Effector CD4-positive, alpha-beta T cell (primary cell): ENCODE results near the gene NSD2.

Experiments
- DNase-seq: peaks from one replicate; pipeline ENCODE4 v3.0.0-alpha.2; 2020

NSD2 gene

DNA sequence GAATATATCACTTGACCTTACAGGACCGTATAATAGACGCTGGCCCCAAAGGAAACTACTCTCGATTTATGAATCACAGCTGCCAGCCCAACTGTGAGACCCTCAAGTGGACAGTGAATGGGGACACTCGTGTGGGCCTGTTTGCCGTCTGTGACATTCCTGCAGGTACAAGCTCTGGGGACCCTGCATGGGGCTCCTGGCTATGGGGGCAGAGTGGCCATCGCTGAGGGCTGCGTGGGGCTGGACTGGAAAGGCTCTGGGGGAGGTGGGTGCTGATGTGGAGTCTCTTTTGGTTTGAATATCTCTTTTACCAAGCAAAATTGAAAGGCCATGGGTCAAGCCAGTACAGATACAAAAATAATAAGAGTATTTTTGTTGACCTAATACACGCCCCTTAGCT is 103.6 kb downstream of the NSD2 start:
- DNase-seq = no peak

DNA sequence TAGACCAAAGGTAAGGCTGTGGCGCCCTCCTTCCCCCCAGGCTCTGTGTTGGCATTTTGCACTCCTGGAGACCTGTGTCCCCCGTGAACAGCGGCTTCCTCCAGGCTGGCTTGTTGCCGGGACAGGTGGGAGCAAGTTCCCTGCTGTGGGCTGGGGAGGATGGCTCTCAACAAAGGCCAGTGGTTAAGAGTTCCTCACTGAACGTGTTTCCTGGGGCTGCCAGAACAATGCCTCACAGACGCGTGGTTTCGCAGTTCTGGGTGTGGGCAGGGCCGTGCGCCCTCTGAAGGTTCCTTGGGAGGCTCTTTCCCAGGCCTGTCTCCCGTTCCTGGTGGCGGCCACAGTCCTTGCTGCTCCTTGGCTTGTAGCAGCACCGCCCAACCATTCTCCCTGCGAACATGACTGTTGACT is 104.2 kb downstream of the NSD2 start:
- DNase-seq = no peak

DNA sequence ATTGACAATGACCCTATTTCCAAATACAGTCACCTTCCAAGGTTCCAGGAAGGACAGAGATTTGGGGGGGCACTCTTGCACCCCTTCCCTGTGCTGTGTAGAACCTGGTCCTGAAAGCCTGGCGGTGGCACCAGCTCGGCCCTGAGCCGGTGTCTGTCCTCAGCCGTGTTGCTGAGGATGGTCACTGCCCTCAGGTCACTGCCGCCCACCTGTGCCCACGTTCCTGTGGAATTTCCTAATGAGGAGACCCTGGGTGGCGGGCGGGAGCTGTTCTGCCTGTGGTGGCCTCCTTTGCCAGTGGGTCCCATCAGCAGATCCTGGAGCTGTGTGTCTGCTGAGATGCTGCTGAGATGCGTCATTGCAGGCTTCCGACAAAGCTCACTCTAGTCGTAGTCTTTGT is 104.7 kb downstream of the NSD2 start:
- DNase-seq = no peak

DNA sequence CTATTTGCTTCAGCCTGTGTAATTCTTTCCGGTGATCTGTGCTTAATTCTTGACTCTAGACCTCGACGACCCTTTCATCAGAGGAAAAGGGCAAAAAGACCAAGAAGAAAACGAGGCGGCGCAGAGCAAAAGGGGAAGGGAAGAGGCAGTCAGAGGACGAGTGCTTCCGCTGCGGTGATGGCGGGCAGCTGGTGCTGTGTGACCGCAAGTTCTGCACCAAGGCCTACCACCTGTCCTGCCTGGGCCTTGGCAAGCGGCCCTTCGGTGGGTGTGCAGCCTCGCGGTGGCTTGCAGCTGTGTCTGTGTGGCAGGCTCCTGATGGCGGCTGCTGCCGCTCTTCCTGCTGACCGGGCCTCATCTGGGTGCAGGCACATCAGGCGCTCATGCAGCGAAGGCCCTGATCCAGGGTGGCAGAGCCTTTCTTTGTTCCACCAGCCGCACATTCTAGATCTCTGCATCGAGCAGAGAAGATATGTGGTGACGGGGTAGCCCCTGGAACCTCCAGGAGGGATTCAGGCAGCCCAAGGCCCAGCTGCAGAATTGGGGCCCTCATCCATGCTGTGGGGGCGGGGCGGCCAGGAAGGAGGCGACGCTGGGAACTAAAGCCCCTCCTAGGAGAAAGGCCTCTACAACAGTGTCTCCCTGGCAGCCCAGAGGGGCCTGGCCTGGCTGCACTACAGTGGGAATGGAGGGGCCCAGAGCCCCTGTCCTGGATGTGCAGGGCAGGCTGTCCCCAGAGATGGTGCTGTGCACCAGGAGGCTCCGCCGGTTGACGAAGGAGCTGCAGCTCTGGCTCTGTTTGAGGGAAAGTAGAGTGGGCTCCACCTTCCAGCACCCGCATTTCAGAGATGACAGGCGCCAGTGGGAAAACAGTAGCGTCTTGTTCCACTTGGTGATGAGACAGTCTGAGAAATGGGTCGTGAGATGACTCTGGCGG is 105.5 kb downstream of the NSD2 start:
- no peak for DNase-seq

DNA sequence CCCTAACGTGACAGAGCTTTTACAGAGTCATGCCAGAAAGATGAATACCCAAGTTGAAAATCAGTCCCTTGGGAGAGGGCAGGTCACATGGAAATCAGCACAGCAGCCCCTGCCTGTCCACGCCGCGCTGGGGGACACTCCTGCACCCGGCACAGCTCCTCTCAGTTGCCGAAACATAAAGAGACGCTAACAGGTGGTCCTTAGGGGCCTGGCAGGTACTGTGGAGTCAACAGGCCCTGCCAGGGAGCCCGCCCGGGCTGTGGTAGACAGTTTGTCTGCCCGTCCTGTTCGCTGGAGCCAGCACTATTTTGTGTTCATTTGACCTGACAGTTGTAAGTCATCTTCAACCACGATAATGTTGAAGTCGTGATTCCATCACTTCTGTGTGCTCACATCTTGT is 107.0 kb downstream of the NSD2 start:
- DNase-seq = no peak

DNA sequence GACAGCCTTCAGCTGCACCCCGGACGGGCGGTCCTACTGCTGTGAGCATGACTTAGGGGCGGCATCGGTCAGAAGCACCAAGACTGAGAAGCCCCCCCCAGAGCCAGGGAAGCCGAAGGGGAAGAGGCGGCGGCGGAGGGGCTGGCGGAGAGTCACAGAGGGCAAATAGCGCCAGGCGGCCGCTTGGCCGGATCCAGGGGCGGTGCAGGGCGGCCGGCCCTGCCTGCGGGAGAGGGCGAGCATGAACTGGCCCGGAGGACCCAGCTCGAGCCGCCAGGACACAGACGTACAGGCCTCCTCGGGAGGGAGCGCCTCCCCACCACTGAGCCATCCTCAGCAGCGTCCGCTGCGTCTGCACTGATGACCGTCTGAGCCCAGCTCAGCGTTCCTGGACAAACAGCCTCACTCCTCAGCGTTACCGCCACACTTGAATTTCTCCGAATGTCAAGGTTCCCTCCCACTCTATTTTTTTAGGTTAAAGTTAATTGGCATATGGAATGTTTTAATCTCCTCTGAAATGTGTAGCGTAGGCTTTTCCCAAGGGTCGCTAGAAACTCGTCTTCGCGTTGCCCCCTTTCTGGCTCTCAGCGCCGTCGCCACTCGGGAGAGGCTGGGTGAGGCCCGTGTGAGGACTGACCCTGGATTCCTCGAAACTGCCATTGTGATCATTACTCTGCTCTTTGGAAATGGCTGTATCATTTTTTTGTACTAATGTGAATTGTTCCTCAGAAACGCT is 107.7 kb downstream of the NSD2 start:
- no peak for DNase-seq

DNA sequence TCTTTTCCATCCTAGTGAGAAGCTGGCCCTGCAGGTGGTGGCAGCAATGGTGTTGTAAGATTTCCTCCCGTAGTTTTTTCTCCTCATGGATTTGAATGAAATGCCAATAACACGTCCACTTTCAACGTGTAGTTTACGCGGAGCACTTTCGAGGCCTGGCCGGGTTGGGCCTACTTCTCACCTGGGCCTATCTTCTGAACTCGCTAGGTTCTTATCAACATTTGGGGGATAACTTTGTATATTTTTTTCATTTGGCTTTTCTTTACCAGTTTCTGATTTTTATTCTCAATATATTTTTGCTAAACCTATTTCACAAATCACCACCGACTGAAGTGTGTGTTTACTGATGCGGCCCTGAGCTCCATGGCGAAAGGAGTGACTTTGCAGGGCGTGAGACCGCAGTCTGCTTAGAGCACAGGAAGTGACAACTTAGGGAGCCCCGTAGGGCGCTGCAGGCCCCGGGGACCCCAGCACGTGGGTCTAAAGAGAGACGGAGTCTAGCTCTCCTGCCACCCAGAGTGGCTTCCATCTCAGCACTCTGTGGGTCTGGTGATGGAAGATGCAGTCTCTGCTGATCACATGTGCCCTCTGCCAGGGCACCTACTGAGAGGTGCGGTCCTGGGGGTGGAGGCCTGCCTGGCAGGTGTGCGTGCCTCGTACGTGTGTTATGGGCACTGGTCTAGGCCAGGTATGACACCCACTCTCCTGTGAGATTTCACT is 108.4 kb downstream of the NSD2 start:
- DNase-seq = no peak

DNA sequence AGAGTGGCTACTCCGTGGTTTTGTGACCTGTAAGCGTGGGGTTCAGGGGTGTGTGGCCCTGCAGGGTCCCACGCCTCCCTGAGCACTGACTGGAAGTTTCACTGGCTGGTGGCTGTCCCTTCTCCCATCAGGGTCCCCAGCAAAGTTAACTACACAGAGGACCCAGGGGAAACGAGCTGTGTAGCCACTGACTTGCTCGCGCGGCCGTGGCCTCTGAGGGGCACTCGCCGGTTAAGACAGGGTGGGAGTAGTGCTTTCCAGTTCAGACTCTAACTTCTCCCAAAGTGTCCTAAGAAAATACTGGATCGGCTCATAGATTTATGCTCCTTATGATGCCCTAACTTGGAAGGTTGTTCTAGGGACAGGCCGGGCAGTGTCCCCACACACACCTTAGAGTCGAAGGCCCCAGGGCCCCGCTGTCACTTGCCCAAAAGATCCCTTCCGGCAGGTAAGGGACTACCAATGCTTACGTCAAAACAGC is 109.4 kb downstream of the NSD2 start:
- DNase-seq = no peak

DNA sequence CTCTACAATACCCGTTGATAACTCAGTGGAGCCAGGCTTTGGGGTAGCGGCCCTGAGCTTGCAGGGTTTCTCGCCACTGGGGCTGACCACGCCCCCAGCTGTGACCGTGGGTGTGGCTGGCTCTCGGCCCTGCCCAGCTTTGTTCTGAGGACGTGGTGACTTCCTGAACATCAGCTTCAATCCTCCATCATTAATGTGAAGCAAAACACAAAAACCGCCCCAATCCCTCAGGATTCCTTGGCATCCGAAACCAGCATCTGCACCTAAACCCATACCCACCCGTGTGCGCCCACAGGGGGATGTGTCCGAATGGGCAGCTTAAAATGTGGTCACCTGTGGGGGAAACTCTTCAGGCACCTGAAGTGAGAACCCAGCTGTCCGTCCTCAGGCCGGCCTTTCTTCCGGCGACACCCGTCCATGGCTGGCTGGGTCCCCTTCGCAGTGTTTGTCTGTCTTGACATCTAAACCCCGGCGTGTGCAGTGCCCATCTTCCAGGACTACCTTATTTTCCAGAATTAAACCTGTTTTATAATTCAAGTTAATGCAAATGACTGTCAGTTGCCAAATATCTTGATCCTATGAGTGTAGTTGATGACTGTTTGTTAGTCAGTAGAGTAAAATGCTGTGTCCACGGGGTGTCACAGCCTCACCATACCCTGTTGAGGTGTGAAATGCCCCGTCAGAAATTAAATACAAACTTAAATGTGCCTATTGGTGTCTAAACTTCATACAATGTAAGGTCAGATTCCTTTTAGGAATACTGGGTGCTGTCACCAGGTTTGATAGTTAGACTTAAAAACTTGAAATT is 110.3 kb downstream of the NSD2 start:
- no peak for DNase-seq

DNA sequence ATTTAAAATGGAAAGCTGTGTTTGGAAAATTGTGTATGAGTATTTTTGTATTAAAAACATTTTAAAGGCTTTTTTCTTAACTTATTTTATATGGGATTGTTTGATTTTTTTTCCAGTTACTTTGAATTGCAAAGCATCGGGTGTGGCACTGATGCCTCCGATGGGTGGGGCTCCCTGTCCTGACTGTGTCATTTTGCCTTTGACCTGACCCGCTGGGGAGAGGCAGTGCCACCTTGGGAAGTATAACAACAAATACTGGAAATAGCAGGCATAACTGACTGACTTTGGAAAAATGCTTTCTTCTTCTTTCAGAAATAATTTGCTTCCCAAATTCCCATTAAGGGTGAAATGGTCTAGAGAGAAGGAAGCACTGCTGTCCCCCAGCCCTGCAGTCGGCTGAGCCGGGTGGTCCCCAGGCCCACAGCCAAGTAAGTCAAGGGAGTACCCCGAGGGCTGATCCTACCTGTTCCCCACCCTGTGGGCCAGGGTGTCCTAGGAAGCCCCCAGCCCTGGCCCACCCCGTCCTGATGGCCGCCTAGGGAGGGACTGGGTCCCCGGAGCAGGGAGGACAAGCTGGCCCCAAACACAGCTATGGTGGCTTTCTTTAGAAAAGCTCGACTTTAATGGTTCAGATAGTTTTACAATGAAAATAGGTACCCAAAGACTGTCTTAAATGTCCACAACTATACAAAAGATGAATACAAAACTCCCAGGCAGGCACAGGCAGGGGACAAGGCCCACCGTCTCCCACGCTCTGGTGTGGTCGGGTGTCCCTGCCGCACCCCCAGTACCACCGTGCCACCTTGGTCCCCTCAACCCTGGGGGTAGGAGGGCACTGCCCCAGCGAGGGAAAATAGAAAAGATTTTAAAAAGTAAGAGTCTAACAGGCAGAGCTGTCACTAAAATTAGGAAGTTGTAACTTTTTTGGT is 111.2 kb downstream of the NSD2 start:
- DNase-seq = no peak

DNA sequence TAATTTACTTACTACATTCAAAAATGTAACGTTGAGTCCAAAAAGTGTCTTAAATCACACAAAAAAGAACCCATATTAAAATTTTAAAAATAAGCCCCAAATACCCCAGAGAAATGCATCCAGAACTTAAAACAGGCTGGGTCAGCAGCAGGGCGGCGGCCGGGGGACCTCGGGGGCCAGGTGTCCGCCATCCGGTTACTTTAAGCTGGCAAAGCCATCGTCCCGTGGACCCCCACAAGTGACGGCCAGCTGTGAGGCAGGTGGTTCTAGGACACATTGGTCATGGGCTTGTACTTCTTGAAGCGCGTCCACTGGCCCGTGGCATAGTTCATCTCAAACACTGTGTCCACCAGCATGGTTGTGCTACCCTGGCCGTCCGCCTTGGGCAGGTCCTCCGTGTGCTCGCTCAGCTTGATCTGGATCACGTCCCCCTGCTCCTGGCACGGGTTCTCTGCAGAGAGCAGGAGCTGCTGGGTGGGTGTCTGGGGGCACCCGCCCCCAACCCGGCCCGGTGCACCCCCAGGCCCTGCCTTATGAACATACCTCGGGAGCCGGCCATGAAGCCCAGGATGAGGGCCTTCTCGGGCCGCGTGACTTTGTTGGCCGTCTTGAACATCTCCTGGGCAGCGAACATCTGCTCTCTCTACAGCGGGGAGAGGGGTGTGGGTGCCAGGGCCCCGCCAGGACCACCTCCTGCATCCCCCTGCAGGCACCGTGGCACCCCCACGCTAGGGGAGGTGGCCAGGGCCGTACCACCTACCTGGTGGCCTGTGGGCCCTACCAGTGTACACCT is 112.1 kb downstream of the NSD2 start:
- DNase-seq = no peak

DNA sequence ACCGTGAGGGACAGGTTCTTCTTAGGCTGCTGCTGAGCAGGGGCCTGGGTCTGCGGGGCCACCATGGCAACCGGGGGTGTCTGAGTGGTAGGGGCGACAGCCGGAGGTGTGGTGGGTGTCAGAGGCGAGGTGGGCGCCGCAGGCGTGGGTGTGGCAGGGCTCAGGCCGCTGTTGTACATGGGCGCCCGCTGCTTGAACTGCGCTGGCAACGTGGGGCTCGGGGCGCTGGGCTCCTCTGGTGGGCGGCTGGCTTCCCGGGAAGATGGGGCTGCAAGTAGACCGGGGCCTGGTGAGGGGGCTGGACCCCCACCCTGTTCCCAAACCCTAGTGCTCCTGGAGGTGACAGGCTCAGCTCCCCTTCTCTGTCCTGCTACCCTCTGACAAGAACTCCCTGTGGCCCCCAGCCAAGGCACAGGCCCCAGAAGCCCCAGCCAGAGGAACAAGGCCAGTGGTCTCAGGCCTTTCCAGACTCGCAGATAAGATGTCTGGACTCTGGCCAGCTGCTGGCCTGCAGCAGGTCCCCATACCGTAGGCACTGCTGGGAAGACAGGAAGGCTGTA is 112.7 kb downstream of the NSD2 start:
- no peak for DNase-seq

DNA sequence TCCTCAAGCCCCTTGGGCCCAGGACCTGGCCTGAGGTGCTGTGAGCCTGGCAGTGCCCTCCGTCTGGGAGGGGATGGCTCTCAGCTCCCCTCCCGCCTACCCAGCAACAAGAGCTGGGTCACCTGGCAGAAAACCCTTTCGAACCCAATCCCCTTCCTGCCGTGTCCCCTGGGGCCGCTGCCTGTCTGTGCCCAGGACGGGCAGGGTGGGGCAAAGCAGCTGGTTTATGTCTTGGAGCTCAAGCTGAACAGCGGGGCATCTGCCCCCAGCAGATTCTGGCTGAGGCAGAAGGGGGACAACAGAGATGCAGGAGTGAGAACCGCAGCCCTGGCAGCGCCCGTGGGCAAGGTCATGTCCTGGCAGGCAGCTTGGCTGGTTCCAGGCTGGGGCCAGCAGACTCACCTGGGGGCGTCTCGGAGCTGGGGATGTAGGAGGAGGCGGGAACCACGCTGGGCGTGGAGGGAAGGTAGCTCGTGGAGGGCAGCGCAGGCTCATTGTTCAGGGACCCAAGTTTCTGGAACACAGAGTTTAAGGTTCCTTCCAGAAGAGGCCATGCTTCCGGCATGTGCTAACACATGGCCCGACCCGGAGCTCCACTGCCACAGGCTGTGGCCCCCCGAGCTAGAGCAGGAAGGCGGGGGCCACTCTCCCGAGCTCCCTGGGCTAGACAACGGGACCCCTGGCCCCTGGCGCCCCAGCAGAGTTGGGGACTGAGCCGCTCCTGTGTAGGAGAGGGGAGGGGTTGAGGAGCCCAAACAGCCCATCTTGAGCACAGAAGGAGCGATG is 113.4 kb downstream of the NSD2 start:
- DNase-seq = no peak

DNA sequence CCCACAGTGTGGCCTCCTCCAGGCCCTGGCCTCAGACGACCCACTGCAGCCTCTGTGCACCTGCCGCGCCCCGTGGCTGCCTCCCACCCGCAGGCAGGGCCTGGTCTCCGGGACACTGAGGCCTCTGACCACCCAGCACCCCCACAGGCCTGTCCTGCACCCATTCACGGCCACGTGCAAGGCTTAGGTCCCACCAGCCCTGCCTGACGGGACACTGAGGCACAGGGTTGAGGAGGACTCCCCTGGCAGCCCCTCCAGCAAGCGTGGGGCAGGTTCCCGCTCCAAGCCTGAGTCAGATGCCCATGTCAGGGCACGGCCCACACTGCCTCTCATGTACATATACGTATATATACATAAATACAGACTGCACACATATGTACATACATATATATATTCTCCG is 114.1 kb downstream of the NSD2 start:
- no peak for DNase-seq

DNA sequence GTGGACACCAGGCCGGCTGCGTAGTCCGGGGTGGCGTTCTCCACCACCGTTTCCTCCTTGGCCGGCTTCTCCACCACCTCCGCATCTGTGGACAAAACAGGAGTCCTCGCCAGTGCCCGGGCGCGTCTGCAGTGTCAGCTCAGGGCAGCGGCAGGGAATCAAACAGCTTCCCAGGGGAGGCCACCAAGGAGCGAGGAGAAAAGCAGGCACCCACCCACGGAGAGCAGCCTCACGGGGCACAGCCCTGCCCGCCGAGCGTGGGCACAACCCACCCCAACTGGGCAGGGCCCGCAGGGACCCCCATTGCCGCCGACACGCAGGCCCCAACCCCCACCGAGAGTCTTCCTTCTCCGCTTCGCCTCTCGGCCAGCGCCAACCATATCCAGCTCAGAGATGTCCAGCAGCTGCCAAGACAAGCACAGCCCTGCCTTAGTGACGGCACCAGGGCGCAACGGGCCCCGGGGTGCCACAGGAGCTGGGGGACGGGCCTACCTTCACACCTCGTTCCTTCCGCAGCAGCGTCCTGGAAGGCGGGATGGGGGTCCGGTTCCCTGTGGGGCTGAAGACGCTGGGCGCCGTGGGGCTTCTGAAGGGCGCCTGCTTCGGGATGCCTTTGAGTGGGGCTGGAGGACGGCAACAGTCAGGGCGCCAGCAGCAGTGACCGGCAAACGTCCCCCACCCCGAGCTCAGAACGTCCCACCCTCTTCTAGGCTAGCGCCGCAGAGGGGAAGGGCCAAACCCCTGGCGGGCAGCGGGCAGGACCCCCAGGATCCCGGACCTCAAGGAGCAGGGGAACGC is 114.8 kb downstream of the NSD2 start:
- DNase-seq = no peak

DNA sequence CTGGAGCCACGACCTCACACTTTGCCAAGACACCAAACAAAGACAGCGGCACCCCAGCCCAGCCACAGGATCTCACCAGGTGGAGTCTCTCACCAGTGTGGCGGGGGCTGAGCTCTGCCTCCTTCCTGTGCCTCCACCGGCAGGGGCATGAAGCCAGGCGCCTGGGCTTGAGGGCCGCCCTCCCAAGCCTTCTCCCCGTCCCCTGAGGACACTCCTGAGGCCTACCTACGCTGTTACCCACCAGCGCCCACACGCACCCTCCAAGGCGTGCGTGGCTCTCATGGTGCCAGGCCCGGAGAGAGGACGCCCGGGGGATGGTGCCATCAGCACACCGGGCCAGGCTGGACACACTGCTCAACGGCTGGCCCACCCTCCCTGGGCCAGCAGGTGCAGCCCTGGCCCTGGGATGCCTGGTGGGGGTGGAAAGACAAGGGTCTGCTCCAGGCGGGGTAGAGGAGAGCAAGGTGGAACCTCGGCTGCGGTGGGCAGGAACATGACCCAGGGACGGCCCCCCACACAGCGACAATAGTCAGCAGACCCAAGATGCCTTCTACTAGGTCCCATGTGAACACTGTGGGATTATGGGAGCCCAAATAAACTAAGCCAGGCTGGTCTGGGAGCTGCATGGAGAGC is 115.5 kb downstream of the NSD2 start:
- DNase-seq = no peak

DNA sequence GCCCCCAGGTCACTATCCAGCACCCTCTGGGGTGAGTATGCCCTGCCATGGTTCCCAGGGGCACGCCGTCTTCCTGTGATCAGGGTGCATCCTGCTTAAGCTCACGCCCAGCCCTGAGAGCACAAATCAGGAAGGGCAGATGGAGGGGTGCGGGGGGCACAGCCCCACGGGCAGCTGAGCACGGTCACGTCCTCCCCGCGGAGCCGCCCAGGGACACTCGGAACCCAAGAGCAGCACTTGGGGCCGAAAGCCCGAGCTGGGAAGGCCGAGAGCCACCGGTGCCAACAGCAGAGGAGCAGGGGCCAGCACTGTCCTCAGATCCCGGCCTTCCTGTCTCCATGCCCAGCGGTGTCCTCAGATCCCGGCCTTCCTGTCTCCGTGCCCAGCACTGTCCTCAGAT is 116.1 kb downstream of the NSD2 start:
- no peak for DNase-seq
